GM18499 (cell line): ENCODE results near the gene CDC23.
"Not testable (repeated sequence)": the region's sequence is repeated elsewhere in the genome, so short reads cannot be mapped to it uniquely, and the experiment has no call there.

Source experiments
- ATAC-seq: cut with Tn5 transposase; IDR thresholded peaks from one replicate; pipeline ENCODE4 v1.9.1; 2021; ENCODE audit warnings: moderate number of reproducible peaks; ENCODE audit not compliant: insufficient read depth, unreplicated experiment

Gene CDC23

GRCh38 chr5:138223532-138223931 lies 10.4 kb upstream of the CDC23 start:
- no peak for ATAC-seq

- no peak for ATAC-seq
Measured at GRCh38 chr5:138216799-138217198, 3.7 kb upstream of the CDC23 start.

GRCh38 chr5:138212828-138213160 lies 329 bp downstream of the CDC23 start:
- ATAC-seq = peak; percentile 8

- no peak for ATAC-seq
Measured at GRCh38 chr5:138210985-138211384, 2.1 kb downstream of the CDC23 start.

- ATAC-seq = not testable (repeated sequence)
Measured at GRCh38 chr5:138193859-138194258, 19.3 kb downstream of the CDC23 start.

- ATAC-seq = no peak
Measured at GRCh38 chr5:138192826-138193225, 20.3 kb downstream of the CDC23 start.

GRCh38 chr5:138188626-138189025 lies 24.5 kb downstream of the CDC23 start:
- no peak for ATAC-seq

- peak; percentile 39 for ATAC-seq
Measured at GRCh38 chr5:138186002-138186447, 27.1 kb downstream of the CDC23 start.

GRCh38 chr5:138182808-138183207 lies 30.3 kb downstream of the CDC23 start:
- ATAC-seq = no peak

GRCh38 chr5:138180841-138181240 lies 32.3 kb downstream of the CDC23 start:
- no peak for ATAC-seq

GRCh38 chr5:138180183-138180782 lies 32.8 kb downstream of the CDC23 start:
- no peak for ATAC-seq

- no peak for ATAC-seq
Measured at GRCh38 chr5:138179277-138179857, 33.8 kb downstream of the CDC23 start.

- ATAC-seq = peak; percentile 68
Measured at GRCh38 chr5:138178516-138179276, 34.4 kb downstream of the CDC23 start, which contains the start of the genes BRD8 and KIF20A. TSS of gene BRD8 (minus strand) at chr5:138178630. CDS start at chr5:138178614, 16 bp downstream. TSS of gene KIF20A (plus strand) at chr5:138179112. CDS start at chr5:138179681, 569 bp downstream.

- no peak for ATAC-seq
Measured at GRCh38 chr5:138177941-138178515, 35.1 kb downstream of the CDC23 start.

- ATAC-seq = no peak
Measured at GRCh38 chr5:138170299-138170698, 42.8 kb downstream of the CDC23 start.

- ATAC-seq = no peak
Measured at GRCh38 chr5:138169124-138169523, 44.0 kb downstream of the CDC23 start.

GRCh38 chr5:138163721-138164120 lies 49.4 kb downstream of the CDC23 start:
- ATAC-seq = no peak

GRCh38 chr5:138160706-138161105 lies 52.4 kb downstream of the CDC23 start:
- ATAC-seq = no peak

GRCh38 chr5:138159666-138160065 lies 53.5 kb downstream of the CDC23 start:
- no peak for ATAC-seq

GRCh38 chr5:138157626-138158025 lies 55.5 kb downstream of the CDC23 start:
- no peak for ATAC-seq

GRCh38 chr5:138155977-138156376 lies 57.1 kb downstream of the CDC23 start:
- not testable (repeated sequence) for ATAC-seq
